ENCODE results near the gene ACVR2A. TPM values are rescaled to one million over a fixed set of nuclear protein-coding genes. Genes with fewer than 3 reads are reported as not detected.

The ACVR2A gene
- total RNA-seq, 1 experiment from 2014 or later: 17.9 TPM

GRCh38 chr2:147850838-147851237 lies 6.0 kb downstream of the ACVR2A start:
- Histone ChIP-seq H3K27me3 (replicated peaks; ENCODE audit: insufficient read depth, low read depth, low read length, poor library complexity) (no peaks in the 10 kb centered on the region), H3K9me3 (ENCODE audit: low read depth, low read length, poor library complexity, severe bottlenecking) (no peaks in the 10 kb centered on the region), H3K36me3 (ENCODE audit: insufficient read depth, low read length, poor library complexity, severe bottlenecking) (no peaks in the 10 kb centered on the region), H3K4me3 (ENCODE audit: low read depth, low read length, poor library complexity, severe bottlenecking) (no peak overlapping the region), H3K4me1 (ENCODE audit: insufficient read depth, low read length, poor library complexity, severe bottlenecking) (peaks cover 17% of the 10 kb centered on the region), H3K27ac (ENCODE audit: low read depth, low read length, poor library complexity, severe bottlenecking) (no peak overlapping the region)
- CTCF ChIA-PET: no interaction called here
- intact Hi-C loops (cut with micrococcal nuclease; ENCODE audit: unreplicated experiment): no loop called here
- no TSS peak for BruUV-seq (replicated peaks)
- no peak for DNase-seq (ENCODE audit: low spot score)
- TF ChIP-seq EZH2 (IDR thresholded peaks at IDR 0.05; ENCODE audit: borderline replicate concordance, low read depth, low read length, poor library complexity, severe bottlenecking) (no peak), CTCF (conservative IDR thresholded peaks at IDR 0.05; ENCODE audit: low read depth, low read length) (no peak)
- POLR2A ChIA-PET (ENCODE audit: low non-redundant PET): no interaction called here

GRCh38 chr2:147851244-147851930 lies 6.6 kb downstream of the ACVR2A start:
- Histone ChIP-seq H3K4me3 (ENCODE audit: low read depth, low read length, poor library complexity, severe bottlenecking) (no peak overlapping the region), H3K27ac (ENCODE audit: low read depth, low read length, poor library complexity, severe bottlenecking) (no peak overlapping the region), H3K27me3 (replicated peaks; ENCODE audit: insufficient read depth, low read depth, low read length, poor library complexity) (no peaks in the 10 kb centered on the region), H3K4me1 (ENCODE audit: insufficient read depth, low read length, poor library complexity, severe bottlenecking) (peaks cover 17% of the 10 kb centered on the region), H3K36me3 (ENCODE audit: insufficient read depth, low read length, poor library complexity, severe bottlenecking) (no peaks in the 10 kb centered on the region), H3K9me3 (ENCODE audit: low read depth, low read length, poor library complexity, severe bottlenecking) (no peaks in the 10 kb centered on the region)
- intact Hi-C loops (cut with micrococcal nuclease; ENCODE audit: unreplicated experiment): no loop called here
- POLR2A ChIA-PET (ENCODE audit: low non-redundant PET): no interaction called here
- CTCF ChIA-PET: no interaction called here
- no peak for DNase-seq (ENCODE audit: low spot score)
- BruUV-seq (replicated peaks): no TSS peak
- TF ChIP-seq EZH2 (IDR thresholded peaks at IDR 0.05; ENCODE audit: borderline replicate concordance, low read depth, low read length, poor library complexity, severe bottlenecking) (no peak), CTCF (conservative IDR thresholded peaks at IDR 0.05; ENCODE audit: low read depth, low read length) (no peak)

- ChIA-PET POLR2A (ENCODE audit: low non-redundant PET) (no interaction called here), CTCF (no interaction called here)
- intact Hi-C loops (cut with micrococcal nuclease; ENCODE audit: unreplicated experiment): no loop called here
- BruUV-seq (replicated peaks): no TSS peak
- TF ChIP-seq CTCF (conservative IDR thresholded peaks at IDR 0.05; ENCODE audit: low read depth, low read length): no peak
- TF ChIP-seq EZH2 (IDR thresholded peaks at IDR 0.05; ENCODE audit: borderline replicate concordance, low read depth, low read length, poor library complexity, severe bottlenecking): no peak
- Histone ChIP-seq H3K36me3 (ENCODE audit: insufficient read depth, low read length, poor library complexity, severe bottlenecking) (no peaks in the 10 kb centered on the region), H3K27me3 (replicated peaks; ENCODE audit: insufficient read depth, low read depth, low read length, poor library complexity) (no peaks in the 10 kb centered on the region), H3K4me3 (ENCODE audit: low read depth, low read length, poor library complexity, severe bottlenecking) (no peak overlapping the region), H3K9me3 (ENCODE audit: low read depth, low read length, poor library complexity, severe bottlenecking) (no peaks in the 10 kb centered on the region), H3K4me1 (ENCODE audit: insufficient read depth, low read length, poor library complexity, severe bottlenecking) (peaks cover 4% of the 10 kb centered on the region), H3K27ac (ENCODE audit: low read depth, low read length, poor library complexity, severe bottlenecking) (no peak overlapping the region)
- no peak for DNase-seq (ENCODE audit: low spot score)
These were observed 9.8 kb downstream of the ACVR2A start for GRCh38 chr2:147854557-147855134.

Measured in A673 (cell line).